Liver (tissue), 9 donors: ENCODE measurements around the gene CHST1. TPM values are rescaled to one million over a fixed set of nuclear protein-coding genes. Genes with fewer than 3 reads are reported as not detected.

Experiments
- DNase-seq: peaks from one replicate; pipeline ENCODE4 v3.0.0-alpha.2; 2017; ENCODE audit warnings: low spot score
- H3K27ac ChIP-seq, 2 donors: one replicate each; pipeline ENCODE4 v1.7.0; 2013; ENCODE audit warnings: inconsistent platforms in 2 of 2, low read length in 2 of 2, control low read depth in 1 of 2, low read depth in 1 of 2, mild to moderate bottlenecking in 1 of 2
- H3K27me3 ChIP-seq, 4 donors: one replicate each; pipeline versions ENCODE4 v1.6.1 to v1.7.0; 2013; ENCODE audit warnings: low read length in 3 of 4, inconsistent platforms in 1 of 4, mild to moderate bottlenecking in 1 of 4, moderate library complexity in 1 of 4; ENCODE audit not compliant: control insufficient read depth in 4 of 4, insufficient read depth in 4 of 4
- H3K36me3 ChIP-seq, 4 donors: one replicate each; pipeline versions ENCODE4 v1.6.1 to v1.7.0; 2013; ENCODE audit warnings: low read length in 3 of 4, mild to moderate bottlenecking in 3 of 4, low read depth in 1 of 4, moderate library complexity in 1 of 4; ENCODE audit not compliant: control insufficient read depth in 4 of 4, insufficient read depth in 3 of 4
- H3K4me1 ChIP-seq, 4 donors: one replicate each; pipeline versions ENCODE4 v1.6.1 to v1.7.0; 2013; ENCODE audit warnings: low read length in 3 of 4, mild to moderate bottlenecking in 3 of 4, moderate library complexity in 1 of 4; ENCODE audit not compliant: control insufficient read depth in 4 of 4, insufficient read depth in 4 of 4
- H3K4me3 ChIP-seq, 3 donors: one replicate each; pipeline versions ENCODE4 v1.6.1 to v1.7.0; 2013; ENCODE audit warnings: low read length in 3 of 3, control low read depth in 1 of 3, low read depth in 1 of 3, mild to moderate bottlenecking in 1 of 3
- H3K9ac ChIP-seq, 2 donors: one replicate each; pipeline ENCODE4 v1.7.0; 2013; ENCODE audit warnings: low read length in 2 of 2, mild to moderate bottlenecking in 2 of 2, moderate library complexity in 2 of 2, control low read depth in 1 of 2, low read depth in 1 of 2
- H3K9me3 ChIP-seq, 4 donors: one replicate each; pipeline versions ENCODE4 v1.6.1 to v1.7.0; 2013; ENCODE audit warnings: low read length in 3 of 4; ENCODE audit not compliant: control insufficient read depth in 4 of 4
- ATF3 ChIP-seq: IDR thresholded peaks from 2 replicates; pipeline ENCODE4 v1.6.1; 2016; ENCODE audit warnings: antibody characterized with exemption
- CTCF ChIP-seq: fragments of 150-350 bp; IDR thresholded peaks from 2 replicates; pipeline ENCODE4 v1.5.1; 2017; ENCODE audit warnings: improper control_type of control experiment, low read depth, low read length; ENCODE audit not compliant: missing input control
- EGR1 ChIP-seq, 2 donors: IDR thresholded peaks; 2 replicates each; pipeline ENCODE4 v1.6.1; 2016 to 2018; ENCODE audit warnings: antibody characterized with exemption in 2 of 2, low read depth in 2 of 2
- FOXA1 ChIP-seq: IDR thresholded peaks from 2 replicates; pipeline ENCODE4 v1.6.1; 2016; ENCODE audit warnings: antibody characterized with exemption
- FOXA2 ChIP-seq: IDR thresholded peaks from 2 replicates; pipeline ENCODE4 v1.6.1; 2016; ENCODE audit warnings: antibody characterized with exemption
- GABPA ChIP-seq, 2 donors: IDR thresholded peaks in 1 of 2; conservative IDR thresholded peaks in 1 of 2; 2 replicates each; pipeline ENCODE4 v1.6.1; 2016; ENCODE audit warnings: antibody characterized with exemption in 2 of 2, mild to moderate bottlenecking in 1 of 2, moderate library complexity in 1 of 2
- HNF4A ChIP-seq, 2 donors: conservative IDR thresholded peaks; 2 replicates each; pipeline ENCODE4 v1.6.1; 2016; ENCODE audit warnings: antibody characterized with exemption in 2 of 2, mild to moderate bottlenecking in 2 of 2
- HNF4G ChIP-seq: IDR thresholded peaks from 2 replicates; pipeline ENCODE4 v1.6.1; 2016; ENCODE audit warnings: antibody characterized with exemption
- JUND ChIP-seq, 2 donors: IDR thresholded peaks; 2 replicates each; pipeline ENCODE4 v1.6.1; 2016; ENCODE audit warnings: antibody characterized with exemption in 2 of 2
- MAX ChIP-seq: IDR thresholded peaks from 2 replicates; pipeline ENCODE4 v1.6.1; 2016; ENCODE audit warnings: antibody characterized with exemption
- NR2F2 ChIP-seq: IDR thresholded peaks from 2 replicates; pipeline ENCODE4 v1.6.1; 2016; ENCODE audit warnings: antibody characterized with exemption
- RAD21 ChIP-seq, 2 donors: IDR thresholded peaks; 2 replicates each; pipeline ENCODE4 v1.6.1; 2016; ENCODE audit warnings: antibody characterized with exemption in 2 of 2, mild to moderate bottlenecking in 2 of 2
- REST ChIP-seq: IDR thresholded peaks from 2 replicates; pipeline ENCODE4 v1.6.1; 2016; ENCODE audit warnings: antibody characterized with exemption, mild to moderate bottlenecking
- RXRA ChIP-seq, 2 donors: IDR thresholded peaks; 2 replicates each; pipeline ENCODE4 v1.6.1; 2017 to 2018; ENCODE audit warnings: antibody characterized with exemption in 2 of 2, mild to moderate bottlenecking in 1 of 2
- SP1 ChIP-seq: IDR thresholded peaks from 2 replicates; pipeline ENCODE4 v1.6.1; 2018; ENCODE audit warnings: antibody characterized with exemption, mild to moderate bottlenecking
- TAF1 ChIP-seq: conservative IDR thresholded peaks from 2 replicates; pipeline ENCODE4 v1.6.1; 2016; ENCODE audit warnings: antibody characterized with exemption, mild to moderate bottlenecking
- YY1 ChIP-seq: IDR thresholded peaks from 2 replicates; pipeline ENCODE4 v1.6.1; 2016; ENCODE audit warnings: antibody characterized with exemption, mild to moderate bottlenecking
- ZBTB33 ChIP-seq: IDR thresholded peaks from 2 replicates; pipeline ENCODE4 v1.6.1; 2016; ENCODE audit warnings: antibody characterized with exemption
- WGBS: extraction: QIAGEN DNeasy Blood & Tissue Kit; methylation state at CpG from one replicate; pipeline ENCODE4 v1.1.7; 2013; 5-methylcytosine and 5-hydroxymethylcytosine counted together
- polyA plus RNA-seq, 2 donors: library from polyadenylated mRNA; stranded (reverse) in 1 of 2; unstranded in 1 of 2; fragments of 200-250 nt in 1 of 2; fragments of >200 nt in 1 of 2; fragmentation: Nextera tagmentation in 1 of 2; extraction: Ambion mirVana in 1 of 2; gene quantifications; one replicate each; pipeline versions ENCODE4 v1.2.1 to v1.2.3, GENCODE V29; 2013 to 2015
- total RNA-seq, 2 donors: library from RNA; depleted of rRNA; stranded (reverse); fragments of >200 nt; gene quantifications; one replicate each; pipeline ENCODE4 v1.2.3, GENCODE V29; 2014
- donor health status: healthy.
- donor health status: healthy.
- donor health status: healthy.
- donor health status: healthy.
- donor health status: healthy.

CHST1 gene
- total and polyA plus RNA-seq, 4 donors = 0.23 to 0.81 (median 0.45) TPM

- H3K4me1 ChIP-seq = no peaks in the 10 kb centered on the region
- no peaks in the 10 kb centered on the region for H3K9me3 ChIP-seq
- no peaks in the 10 kb centered on the region for H3K27me3 ChIP-seq
- no peak overlapping the region for H3K27ac ChIP-seq
- no peaks in the 10 kb centered on the region for H3K36me3 ChIP-seq
- DNase-seq = no peak
- 82% methylated on average over 7 of the region's 7 CpGs for WGBS
- TF ChIP-seq RAD21 (IDR thresholded peaks at IDR 0.05) = no peak
- TF ChIP-seq GABPA (IDR thresholded peaks at IDR 0.05 in 1 of 2, conservative IDR thresholded peaks at IDR 0.05 in 1 of 2) = no peak
- no peak overlapping the region for H3K4me3 ChIP-seq
- H3K9ac ChIP-seq = no peak overlapping the region
Measured at GRCh38 chr11:45685964-45686537, 20.6 kb upstream of the CHST1 start.

GRCh38 chr11:45684440-45684839 lies 19.0 kb upstream of the CHST1 start:
- Histone ChIP-seq H3K4me3 (no peak overlapping the region), H3K36me3 (no peaks in the 10 kb centered on the region), H3K4me1 (no peaks in the 10 kb centered on the region), H3K27me3 (no peaks in the 10 kb centered on the region), H3K27ac (no peak overlapping the region), H3K9ac (no peak overlapping the region), H3K9me3 (no peaks in the 10 kb centered on the region)
- DNase-seq = no peak
- WGBS = 69% methylated on average over 6 of the region's 6 CpGs
- no peak for TF ChIP-seq RAD21 (IDR thresholded peaks at IDR 0.05)
- no peak for TF ChIP-seq YY1
- no peak for TF ChIP-seq CTCF
- no peak for TF ChIP-seq GABPA (IDR thresholded peaks at IDR 0.05 in 1 of 2, conservative IDR thresholded peaks at IDR 0.05 in 1 of 2)
- TF ChIP-seq FOXA1 = no peak
- TF ChIP-seq TAF1 = no peak
- TF ChIP-seq JUND (IDR thresholded peaks at IDR 0.05) = no peak
- no peak for TF ChIP-seq HNF4G
- no peak for TF ChIP-seq NR2F2
- TF ChIP-seq REST = no peak

- H3K9ac ChIP-seq = no peak overlapping the region
- no peaks in the 10 kb centered on the region for H3K36me3 ChIP-seq
- no peaks in the 10 kb centered on the region for H3K9me3 ChIP-seq
- no peaks in the 10 kb centered on the region for H3K27me3 ChIP-seq
- no peak overlapping the region for H3K27ac ChIP-seq
- 78% methylated on average over 8 of the region's 8 CpGs for WGBS
- no peak overlapping the region for H3K4me3 ChIP-seq
- no peaks in the 10 kb centered on the region for H3K4me1 ChIP-seq
- DNase-seq = no peak
- TF ChIP-seq SP1 (no peak), NR2F2 (no peak), GABPA (IDR thresholded peaks at IDR 0.05 in 1 of 2, conservative IDR thresholded peaks at IDR 0.05 in 1 of 2) (no peak), JUND (IDR thresholded peaks at IDR 0.05) (no peak), EGR1 (IDR thresholded peaks at IDR 0.05; ENCODE audit: low read depth in 2 of 2) (no peak), ATF3 (no peak), RAD21 (IDR thresholded peaks at IDR 0.05) (no peak), FOXA2 (no peak), TAF1 (no peak), HNF4G (no peak), YY1 (no peak), ZBTB33 (no peak), MAX (no peak), RXRA (IDR thresholded peaks at IDR 0.05) (no peak), HNF4A (conservative IDR thresholded peaks at IDR 0.05) (no peak)
Measured at GRCh38 chr11:45683271-45684058, 18.0 kb upstream of the CHST1 start.
